WTC11 (cell line): ENCODE measurements around the gene GRAMD2A. TPM values are rescaled to one million over a fixed set of nuclear protein-coding genes. Genes with fewer than 3 reads are reported as not detected.

Experiments used
- ATAC-seq: fragments of 200-7000 bp; cut with Tn5 transposase; 2 replicates; pipeline ENCODE4 v1.10.0; 2021; ENCODE audit warnings: mild to moderate bottlenecking, moderate library complexity
- CTCF ChIA-PET: fragments of 300-600 bp; sonication (Branson Sonifier 250); formaldehyde crosslinking; loops from one replicate; lab custom pipeline; 2021; ENCODE audit warnings: antibody characterized with exemption; lab: Charles Lee
- POLR2A ChIA-PET: fragments of 350-600 bp; sonication (Branson Sonifier 250); formaldehyde crosslinking; loops from one replicate; lab custom pipeline; 2021; ENCODE audit warnings: antibody characterized with exemption; lab: Charles Lee
- DNase-seq: peaks from one replicate; pipeline ENCODE4 v3.0.0; 2021; ENCODE audit warnings: low spot score
- H3K27ac Mint-ChIP-seq: 2 replicates; pipeline ENCODE4 v1.8.0; 2021; ENCODE audit warnings: mixed read lengths
- H3K27me3 Mint-ChIP-seq: 2 replicates; pipeline ENCODE4 v1.8.0; 2021; ENCODE audit warnings: low read depth, mild to moderate bottlenecking, moderate library complexity, mixed read lengths
- H3K36me3 Mint-ChIP-seq: 2 replicates; pipeline ENCODE4 v1.8.0; 2021; ENCODE audit warnings: mixed read lengths
- H3K4me1 Mint-ChIP-seq: 2 replicates; pipeline ENCODE4 v1.8.0; 2022; ENCODE audit warnings: mixed read lengths
- H3K4me3 Mint-ChIP-seq: 2 replicates; pipeline ENCODE4 v1.8.0; 2021; ENCODE audit warnings: mild to moderate bottlenecking, moderate library complexity, mixed read lengths
- H3K9me3 Mint-ChIP-seq: 2 replicates; pipeline ENCODE4 v1.8.0; 2021; ENCODE audit warnings: mixed read lengths
- EMX1 ChIP-seq: fragments of 250-450 bp; sonication (Bioruptor Pico); IDR thresholded peaks from 2 replicates; pipeline ENCODE4 v1.8.0; 2021; ENCODE audit warnings: mild to moderate bottlenecking
- FOXP1 ChIP-seq: sonication (generic); formaldehyde crosslinking; IDR thresholded peaks from 2 replicates; pipeline ENCODE4 v1.8.0; 2022; ENCODE audit warnings: missing genetic modification reagents, mild to moderate bottlenecking, moderate library complexity, borderline replicate concordance
- HMGA2 ChIP-seq: fragments of 250-450 bp; sonication (Bioruptor Pico); IDR thresholded peaks from 2 replicates; pipeline ENCODE4 v1.4.0; 2021; ENCODE audit warnings: mild to moderate bottlenecking, moderate library complexity
- KAT7 ChIP-seq: sonication (generic); formaldehyde crosslinking; IDR thresholded peaks from 2 replicates; pipeline ENCODE4 v1.8.1; 2023; ENCODE audit warnings: missing genetic modification reagents, mild to moderate bottlenecking, borderline replicate concordance
- RELA ChIP-seq: sonication (generic); formaldehyde crosslinking; IDR thresholded peaks from 2 replicates; pipeline ENCODE4 v1.8.1; 2022; ENCODE audit warnings: missing genetic modification reagents, mild to moderate bottlenecking, borderline replicate concordance
- SMAD3 ChIP-seq: sonication (generic); formaldehyde crosslinking; IDR thresholded peaks from 2 replicates; pipeline ENCODE4 v1.8.0; 2022; ENCODE audit warnings: missing genetic modification reagents, mild to moderate bottlenecking, borderline replicate concordance
- SMAD4 ChIP-seq: sonication (generic); formaldehyde crosslinking; IDR thresholded peaks from 2 replicates; pipeline ENCODE4 v1.8.0; 2022; ENCODE audit warnings: mild to moderate bottlenecking, missing genetic modification reagents
- ZBTB21 ChIP-seq: sonication (generic); formaldehyde crosslinking; IDR thresholded peaks from 2 replicates; pipeline ENCODE4 v1.8.1; 2023; ENCODE audit warnings: mild to moderate bottlenecking, missing genetic modification reagents, borderline replicate concordance
- total RNA-seq: library from RNA; stranded (reverse); gene quantifications from 3 replicates; pipeline ENCODE4 v1.2.3, GENCODE V29; 2021
- TF ChIP-seq, protein P1 (sequence below): fragments of 250-450 bp; sonication (Bioruptor Pico); IDR thresholded peaks from 2 replicates; pipeline ENCODE4 v1.9.0; 2021; ENCODE audit warnings: mild to moderate bottlenecking
- TF ChIP-seq, protein P2 (sequence below): sonication (generic); formaldehyde crosslinking; IDR thresholded peaks from 2 replicates; pipeline ENCODE4 v1.8.1; 2022; ENCODE audit warnings: mild to moderate bottlenecking, missing genetic modification reagents, moderate library complexity, borderline replicate concordance
- TF ChIP-seq, protein P3 (sequence below): sonication (generic); formaldehyde crosslinking; IDR thresholded peaks from 2 replicates; pipeline ENCODE4 v1.8.0; 2022; ENCODE audit warnings: missing genetic modification reagents
- TF ChIP-seq, protein P4 (sequence below): sonication (generic); formaldehyde crosslinking; conservative IDR thresholded peaks from 2 replicates; pipeline ENCODE4 v1.8.1; 2022; ENCODE audit warnings: mild to moderate bottlenecking, missing genetic modification reagents
- TF ChIP-seq, protein P5 (sequence below): sonication (generic); formaldehyde crosslinking; IDR thresholded peaks from 2 replicates; pipeline ENCODE4 v1.8.0; 2023; ENCODE audit warnings: missing genetic modification reagents, mild to moderate bottlenecking, borderline replicate concordance
- TF ChIP-seq, protein P6 (sequence below): fragments of 250-450 bp; sonication (Bioruptor Pico); IDR thresholded peaks from 2 replicates; pipeline ENCODE4 v2.1.2; 2022; ENCODE audit warnings: mild to moderate bottlenecking, moderate library complexity

The GRAMD2A gene
- total RNA-seq, 1 experiment from 2014 or later, result 1.9 TPM

DNA sequence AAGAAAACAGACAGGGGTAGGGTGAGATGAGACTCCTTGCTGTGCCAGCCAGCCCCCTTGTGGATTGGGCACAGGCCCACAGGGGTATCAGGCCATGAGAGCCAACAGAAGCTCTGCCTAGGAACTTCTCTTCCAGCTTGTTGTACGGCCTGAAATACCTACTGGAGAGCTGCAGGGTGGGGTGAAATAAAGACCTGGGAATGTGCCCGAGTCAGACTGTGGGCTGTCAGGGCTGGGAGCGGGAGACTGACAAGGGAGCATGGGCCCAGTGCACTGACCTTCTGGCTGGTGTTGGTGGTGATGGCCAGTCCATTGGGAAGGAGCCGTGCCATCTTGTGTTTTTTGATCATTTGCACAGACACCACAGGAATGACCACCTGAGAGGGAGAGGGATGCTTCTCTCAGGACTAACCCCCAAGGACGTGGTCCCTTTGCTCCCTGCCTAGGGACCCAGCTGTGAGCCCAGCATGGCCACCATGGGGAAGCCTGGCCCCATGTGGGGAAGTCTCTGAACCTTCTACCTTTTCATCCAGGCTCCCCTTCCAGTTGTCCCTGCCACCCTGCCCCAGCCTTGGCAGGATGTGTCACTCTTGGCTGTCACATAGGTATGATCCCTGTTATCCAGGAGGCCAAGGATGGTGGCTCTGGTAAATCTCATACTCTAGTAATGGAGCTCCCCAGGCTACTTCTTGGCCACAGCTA, 30.7 kb downstream of the GRAMD2A start:
- POLR2A ChIA-PET, result no interaction called here
- TF ChIP-seq FOXP1 (CRISPR knock-in tag), result no peak
- TF ChIP-seq HMGA2 (CRISPR knock-in tag), result no peak
- TF ChIP-seq SMAD3 (CRISPR knock-in tag), result no peak
- no peak for TF ChIP-seq RELA (CRISPR knock-in tag)
- no peak for TF ChIP-seq ZBTB21 (CRISPR knock-in tag)
- TF ChIP-seq, protein P1, sequence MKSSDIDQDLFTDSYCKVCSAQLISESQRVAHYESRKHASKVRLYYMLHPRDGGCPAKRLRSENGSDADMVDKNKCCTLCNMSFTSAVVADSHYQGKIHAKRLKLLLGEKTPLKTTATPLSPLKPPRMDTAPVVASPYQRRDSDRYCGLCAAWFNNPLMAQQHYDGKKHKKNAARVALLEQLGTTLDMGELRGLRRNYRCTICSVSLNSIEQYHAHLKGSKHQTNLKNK (CRISPR knock-in tag), result no peak
- TF ChIP-seq EMX1, result no peak
- no peak for TF ChIP-seq SMAD4 (CRISPR knock-in tag)
- TF ChIP-seq, protein P2, sequence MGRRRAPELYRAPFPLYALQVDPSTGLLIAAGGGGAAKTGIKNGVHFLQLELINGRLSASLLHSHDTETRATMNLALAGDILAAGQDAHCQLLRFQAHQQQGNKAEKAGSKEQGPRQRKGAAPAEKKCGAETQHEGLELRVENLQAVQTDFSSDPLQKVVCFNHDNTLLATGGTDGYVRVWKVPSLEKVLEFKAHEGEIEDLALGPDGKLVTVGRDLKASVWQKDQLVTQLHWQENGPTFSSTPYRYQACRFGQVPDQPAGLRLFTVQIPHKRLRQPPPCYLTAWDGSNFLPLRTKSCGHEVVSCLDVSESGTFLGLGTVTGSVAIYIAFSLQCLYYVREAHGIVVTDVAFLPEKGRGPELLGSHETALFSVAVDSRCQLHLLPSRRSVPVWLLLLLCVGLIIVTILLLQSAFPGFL, result no peak
- TF ChIP-seq KAT7, result no peak
- TF ChIP-seq, protein P3, sequence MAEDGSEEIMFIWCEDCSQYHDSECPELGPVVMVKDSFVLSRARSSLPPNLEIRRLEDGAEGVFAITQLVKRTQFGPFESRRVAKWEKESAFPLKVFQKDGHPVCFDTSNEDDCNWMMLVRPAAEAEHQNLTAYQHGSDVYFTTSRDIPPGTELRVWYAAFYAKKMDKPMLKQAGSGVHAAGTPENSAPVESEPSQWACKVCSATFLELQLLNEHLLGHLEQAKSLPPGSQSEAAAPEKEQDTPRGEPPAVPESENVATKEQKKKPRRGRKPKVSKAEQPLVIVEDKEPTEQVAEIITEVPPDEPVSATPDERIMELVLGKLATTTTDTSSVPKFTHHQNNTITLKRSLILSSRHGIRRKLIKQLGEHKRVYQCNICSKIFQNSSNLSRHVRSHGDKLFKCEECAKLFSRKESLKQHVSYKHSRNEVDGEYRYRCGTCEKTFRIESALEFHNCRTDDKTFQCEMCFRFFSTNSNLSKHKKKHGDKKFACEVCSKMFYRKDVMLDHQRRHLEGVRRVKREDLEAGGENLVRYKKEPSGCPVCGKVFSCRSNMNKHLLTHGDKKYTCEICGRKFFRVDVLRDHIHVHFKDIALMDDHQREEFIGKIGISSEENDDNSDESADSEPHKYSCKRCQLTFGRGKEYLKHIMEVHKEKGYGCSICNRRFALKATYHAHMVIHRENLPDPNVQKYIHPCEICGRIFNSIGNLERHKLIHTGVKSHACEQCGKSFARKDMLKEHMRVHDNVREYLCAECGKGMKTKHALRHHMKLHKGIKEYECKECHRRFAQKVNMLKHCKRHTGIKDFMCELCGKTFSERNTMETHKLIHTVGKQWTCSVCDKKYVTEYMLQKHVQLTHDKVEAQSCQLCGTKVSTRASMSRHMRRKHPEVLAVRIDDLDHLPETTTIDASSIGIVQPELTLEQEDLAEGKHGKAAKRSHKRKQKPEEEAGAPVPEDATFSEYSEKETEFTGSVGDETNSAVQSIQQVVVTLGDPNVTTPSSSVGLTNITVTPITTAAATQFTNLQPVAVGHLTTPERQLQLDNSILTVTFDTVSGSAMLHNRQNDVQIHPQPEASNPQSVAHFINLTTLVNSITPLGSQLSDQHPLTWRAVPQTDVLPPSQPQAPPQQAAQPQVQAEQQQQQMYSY (CRISPR knock-in tag), result no peak
- DNase-seq (no peak), ATAC-seq (no peak)
- Mint-ChIP-seq H3K4me1 (peaks cover 11% of the 10 kb centered on the region), H3K27me3 (no peaks in the 10 kb centered on the region), H3K36me3 (no peaks in the 10 kb centered on the region), H3K9me3 (no peaks in the 10 kb centered on the region), H3K27ac (no peak overlapping the region), H3K4me3 (no peak overlapping the region)
- CTCF ChIA-PET, result no interaction called here

DNA sequence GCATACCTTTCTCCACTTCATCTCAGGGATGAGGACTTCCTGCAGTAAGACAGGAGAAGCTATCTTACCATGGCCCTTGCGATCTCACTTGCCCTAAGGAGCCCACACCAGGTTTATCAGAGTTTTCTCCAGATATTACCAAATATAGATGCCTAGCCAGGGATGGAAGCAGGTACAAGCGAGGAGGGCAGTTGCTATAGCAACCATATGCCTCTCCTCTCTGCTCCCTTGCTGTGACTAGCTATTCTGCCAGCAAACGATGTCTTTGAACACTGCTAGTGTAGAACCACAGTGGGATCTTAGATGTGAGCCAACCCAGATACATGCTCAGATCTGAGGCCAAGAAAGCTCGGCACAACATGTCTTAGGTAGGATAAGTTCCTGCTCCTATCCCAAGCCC, 33.9 kb downstream of the GRAMD2A start:
- no peak for DNase-seq
- ChIA-PET CTCF (interaction anchor here (1.2 kb wide), 1 partner anchor 34 kb away, joined by 4 read pairs; no protein-coding TSS in a partner anchor), POLR2A (interaction anchor here (0.7 kb wide), 1 partner anchor 45 kb away, joined by 3 read pairs; the partner anchor contains the start of gene SENP8)
- Mint-ChIP-seq H3K27ac (no peak overlapping the region), H3K9me3 (no peaks in the 10 kb centered on the region), H3K36me3 (no peaks in the 10 kb centered on the region), H3K4me3 (no peak overlapping the region), H3K27me3 (no peaks in the 10 kb centered on the region), H3K4me1 (peaks cover 4% of the 10 kb centered on the region)
- ATAC-seq, result no peak
- TF ChIP-seq, protein P4, sequence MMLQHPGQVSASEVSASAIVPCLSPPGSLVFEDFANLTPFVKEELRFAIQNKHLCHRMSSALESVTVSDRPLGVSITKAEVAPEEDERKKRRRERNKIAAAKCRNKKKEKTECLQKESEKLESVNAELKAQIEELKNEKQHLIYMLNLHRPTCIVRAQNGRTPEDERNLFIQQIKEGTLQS, result no peak
- TF ChIP-seq, protein P5, sequence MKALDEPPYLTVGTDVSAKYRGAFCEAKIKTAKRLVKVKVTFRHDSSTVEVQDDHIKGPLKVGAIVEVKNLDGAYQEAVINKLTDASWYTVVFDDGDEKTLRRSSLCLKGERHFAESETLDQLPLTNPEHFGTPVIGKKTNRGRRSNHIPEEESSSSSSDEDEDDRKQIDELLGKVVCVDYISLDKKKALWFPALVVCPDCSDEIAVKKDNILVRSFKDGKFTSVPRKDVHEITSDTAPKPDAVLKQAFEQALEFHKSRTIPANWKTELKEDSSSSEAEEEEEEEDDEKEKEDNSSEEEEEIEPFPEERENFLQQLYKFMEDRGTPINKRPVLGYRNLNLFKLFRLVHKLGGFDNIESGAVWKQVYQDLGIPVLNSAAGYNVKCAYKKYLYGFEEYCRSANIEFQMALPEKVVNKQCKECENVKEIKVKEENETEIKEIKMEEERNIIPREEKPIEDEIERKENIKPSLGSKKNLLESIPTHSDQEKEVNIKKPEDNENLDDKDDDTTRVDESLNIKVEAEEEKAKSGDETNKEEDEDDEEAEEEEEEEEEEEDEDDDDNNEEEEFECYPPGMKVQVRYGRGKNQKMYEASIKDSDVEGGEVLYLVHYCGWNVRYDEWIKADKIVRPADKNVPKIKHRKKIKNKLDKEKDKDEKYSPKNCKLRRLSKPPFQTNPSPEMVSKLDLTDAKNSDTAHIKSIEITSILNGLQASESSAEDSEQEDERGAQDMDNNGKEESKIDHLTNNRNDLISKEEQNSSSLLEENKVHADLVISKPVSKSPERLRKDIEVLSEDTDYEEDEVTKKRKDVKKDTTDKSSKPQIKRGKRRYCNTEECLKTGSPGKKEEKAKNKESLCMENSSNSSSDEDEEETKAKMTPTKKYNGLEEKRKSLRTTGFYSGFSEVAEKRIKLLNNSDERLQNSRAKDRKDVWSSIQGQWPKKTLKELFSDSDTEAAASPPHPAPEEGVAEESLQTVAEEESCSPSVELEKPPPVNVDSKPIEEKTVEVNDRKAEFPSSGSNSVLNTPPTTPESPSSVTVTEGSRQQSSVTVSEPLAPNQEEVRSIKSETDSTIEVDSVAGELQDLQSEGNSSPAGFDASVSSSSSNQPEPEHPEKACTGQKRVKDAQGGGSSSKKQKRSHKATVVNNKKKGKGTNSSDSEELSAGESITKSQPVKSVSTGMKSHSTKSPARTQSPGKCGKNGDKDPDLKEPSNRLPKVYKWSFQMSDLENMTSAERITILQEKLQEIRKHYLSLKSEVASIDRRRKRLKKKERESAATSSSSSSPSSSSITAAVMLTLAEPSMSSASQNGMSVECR (CRISPR knock-in tag), result no peak
- TF ChIP-seq HMGA2 (CRISPR knock-in tag), result no peak
- TF ChIP-seq, protein P6, sequence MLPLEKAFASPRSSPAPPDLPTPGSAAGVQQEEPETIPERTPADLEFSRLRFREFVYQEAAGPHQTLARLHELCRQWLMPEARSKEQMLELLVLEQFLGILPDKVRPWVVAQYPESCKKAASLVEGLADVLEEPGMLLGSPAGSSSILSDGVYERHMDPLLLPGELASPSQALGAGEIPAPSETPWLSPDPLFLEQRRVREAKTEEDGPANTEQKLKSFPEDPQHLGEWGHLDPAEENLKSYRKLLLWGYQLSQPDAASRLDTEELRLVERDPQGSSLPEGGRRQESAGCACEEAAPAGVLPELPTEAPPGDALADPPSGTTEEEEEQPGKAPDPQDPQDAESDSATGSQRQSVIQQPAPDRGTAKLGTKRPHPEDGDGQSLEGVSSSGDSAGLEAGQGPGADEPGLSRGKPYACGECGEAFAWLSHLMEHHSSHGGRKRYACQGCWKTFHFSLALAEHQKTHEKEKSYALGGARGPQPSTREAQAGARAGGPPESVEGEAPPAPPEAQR (CRISPR knock-in tag), result no peak
- TF ChIP-seq, protein P3 (CRISPR knock-in tag), result no peak
